Osteocyte (in vitro differentiated cells): Measurements from ENCODE around the gene CBLN1. TPM values are rescaled to one million over a fixed set of nuclear protein-coding genes. Genes with fewer than 3 reads are reported as not detected.

Experiments
- DNase-seq: peaks from one replicate; pipeline ENCODE4 v3.0.0; 2021; ENCODE audit warnings: mixed read lengths; ENCODE audit not compliant: unreplicated experiment; ENCODE audit errors: extremely low spot score
- H3K27ac Mint-ChIP-seq: one replicate; pipeline ENCODE4 v1.8.0; 2021; ENCODE audit warnings: mild to moderate bottlenecking, mixed read lengths; ENCODE audit not compliant: unreplicated experiment
- H3K27me3 Mint-ChIP-seq: one replicate; pipeline ENCODE4 v1.8.0; 2021; ENCODE audit warnings: mixed read lengths; ENCODE audit not compliant: unreplicated experiment
- H3K36me3 Mint-ChIP-seq: one replicate; pipeline ENCODE4 v1.8.0; 2021; ENCODE audit warnings: mixed read lengths; ENCODE audit not compliant: unreplicated experiment
- H3K4me1 Mint-ChIP-seq: one replicate; pipeline ENCODE4 v1.8.0; 2021; ENCODE audit warnings: mixed read lengths; ENCODE audit not compliant: unreplicated experiment
- H3K4me3 Mint-ChIP-seq: one replicate; pipeline ENCODE4 v1.8.0; 2021; ENCODE audit warnings: mild to moderate bottlenecking, moderate library complexity, mixed read lengths; ENCODE audit not compliant: unreplicated experiment
- H3K9me3 Mint-ChIP-seq: one replicate; pipeline ENCODE4 v1.8.0; 2021; ENCODE audit warnings: mixed read lengths; ENCODE audit not compliant: unreplicated experiment
- total RNA-seq: library from RNA; stranded (reverse); gene quantifications from 2 replicates; pipeline ENCODE4 v1.2.1, GENCODE V29; 2021
- TF ChIP-seq, protein P1 (sequence below): fragments of 200-600 bp; sonication (generic); IDR thresholded peaks from 2 replicates; pipeline ENCODE4 v1.5.0; 2021; ENCODE audit warnings: antibody characterized with exemption, mild to moderate bottlenecking, moderate library complexity

Gene CBLN1
- total RNA-seq, 1 donor from 2014 or later, result not detected

GRCh38 chr16:49274591-49274990 lies 7.0 kb downstream of the CBLN1 start:
- no peaks in the 10 kb centered on the region for H3K36me3 Mint-ChIP-seq
- H3K4me3 Mint-ChIP-seq, result no peak overlapping the region
- DNase-seq, result no peak

DNA sequence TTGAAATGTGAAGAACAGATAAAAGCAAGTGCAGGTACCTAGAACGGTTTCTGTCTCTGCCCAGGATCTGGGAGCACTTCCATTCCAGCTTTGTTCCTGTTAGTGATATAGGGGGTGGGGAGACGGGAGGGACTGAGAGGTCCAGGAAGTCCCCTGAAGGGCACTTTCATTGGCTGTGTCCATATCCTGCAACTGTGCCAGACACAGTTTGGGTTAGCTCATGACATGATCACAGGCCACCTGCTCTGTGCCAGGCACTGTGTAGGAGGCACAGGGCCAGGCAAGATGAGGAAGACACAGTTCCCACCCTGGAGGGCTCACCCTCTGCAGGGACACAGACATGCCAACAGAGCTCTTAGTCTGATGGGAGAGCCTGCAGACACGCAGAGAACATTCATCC lies 7.9 kb downstream of the CBLN1 start:
- no peaks in the 10 kb centered on the region for H3K36me3 Mint-ChIP-seq
- no peaks in the 10 kb centered on the region for H3K4me1 Mint-ChIP-seq
- H3K27ac Mint-ChIP-seq, result no peak overlapping the region
- H3K9me3 Mint-ChIP-seq, result no peaks in the 10 kb centered on the region
- peaks cover 50% of the 10 kb centered on the region for H3K27me3 Mint-ChIP-seq
- no peak for DNase-seq
- no peak overlapping the region for H3K4me3 Mint-ChIP-seq
- TF ChIP-seq, protein P1, sequence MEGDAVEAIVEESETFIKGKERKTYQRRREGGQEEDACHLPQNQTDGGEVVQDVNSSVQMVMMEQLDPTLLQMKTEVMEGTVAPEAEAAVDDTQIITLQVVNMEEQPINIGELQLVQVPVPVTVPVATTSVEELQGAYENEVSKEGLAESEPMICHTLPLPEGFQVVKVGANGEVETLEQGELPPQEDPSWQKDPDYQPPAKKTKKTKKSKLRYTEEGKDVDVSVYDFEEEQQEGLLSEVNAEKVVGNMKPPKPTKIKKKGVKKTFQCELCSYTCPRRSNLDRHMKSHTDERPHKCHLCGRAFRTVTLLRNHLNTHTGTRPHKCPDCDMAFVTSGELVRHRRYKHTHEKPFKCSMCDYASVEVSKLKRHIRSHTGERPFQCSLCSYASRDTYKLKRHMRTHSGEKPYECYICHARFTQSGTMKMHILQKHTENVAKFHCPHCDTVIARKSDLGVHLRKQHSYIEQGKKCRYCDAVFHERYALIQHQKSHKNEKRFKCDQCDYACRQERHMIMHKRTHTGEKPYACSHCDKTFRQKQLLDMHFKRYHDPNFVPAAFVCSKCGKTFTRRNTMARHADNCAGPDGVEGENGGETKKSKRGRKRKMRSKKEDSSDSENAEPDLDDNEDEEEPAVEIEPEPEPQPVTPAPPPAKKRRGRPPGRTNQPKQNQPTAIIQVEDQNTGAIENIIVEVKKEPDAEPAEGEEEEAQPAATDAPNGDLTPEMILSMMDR, result no peak

More at GRCh38 chr16:49274591-49274990, 7.0 kb downstream of the CBLN1 start:
- no peak overlapping the region for H3K27ac Mint-ChIP-seq
- no peaks in the 10 kb centered on the region for H3K9me3 Mint-ChIP-seq
- peaks cover 57% of the 10 kb centered on the region for H3K27me3 Mint-ChIP-seq
- TF ChIP-seq, protein P1, result no peak
- no peaks in the 10 kb centered on the region for H3K4me1 Mint-ChIP-seq

- no peak overlapping the region for H3K4me3 Mint-ChIP-seq
- H3K9me3 Mint-ChIP-seq, result no peaks in the 10 kb centered on the region
Observed at GRCh38 chr16:49271363-49271762, 10.3 kb downstream of the CBLN1 start.

DNA sequence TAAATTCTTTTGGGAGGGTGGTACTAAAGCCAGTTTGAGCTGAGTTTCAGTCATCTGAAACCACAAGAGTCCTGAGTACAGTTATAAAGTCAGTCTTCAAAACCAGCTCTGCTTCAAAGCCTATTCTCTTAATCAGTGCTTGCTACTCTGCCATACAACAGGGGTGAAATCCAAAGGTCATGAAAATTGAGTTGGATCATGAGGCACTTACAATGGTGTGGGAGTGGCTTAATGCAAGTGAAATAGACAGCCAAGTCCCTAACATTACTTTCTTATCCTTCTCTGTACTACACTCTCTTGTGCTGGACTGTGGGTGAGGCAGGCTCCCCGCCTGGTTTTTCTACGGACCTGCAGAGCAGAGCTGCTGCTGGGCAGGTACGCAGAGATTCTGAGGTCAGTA lies 12.4 kb downstream of the CBLN1 start:
- Mint-ChIP-seq H3K9me3 (no peaks in the 10 kb centered on the region), H3K4me1 (no peaks in the 10 kb centered on the region), H3K27me3 (peaks cover 11% of the 10 kb centered on the region), H3K36me3 (no peaks in the 10 kb centered on the region), H3K27ac (no peak overlapping the region), H3K4me3 (no peak overlapping the region)
- DNase-seq, result no peak
- TF ChIP-seq, protein P1, result no peak

More at GRCh38 chr16:49271363-49271762, 10.3 kb downstream of the CBLN1 start:
- Mint-ChIP-seq H3K4me1 (no peaks in the 10 kb centered on the region), H3K27ac (no peak overlapping the region), H3K36me3 (no peaks in the 10 kb centered on the region), H3K27me3 (peaks cover 26% of the 10 kb centered on the region)
- TF ChIP-seq, protein P1, result no peak
- DNase-seq, result no peak

DNA sequence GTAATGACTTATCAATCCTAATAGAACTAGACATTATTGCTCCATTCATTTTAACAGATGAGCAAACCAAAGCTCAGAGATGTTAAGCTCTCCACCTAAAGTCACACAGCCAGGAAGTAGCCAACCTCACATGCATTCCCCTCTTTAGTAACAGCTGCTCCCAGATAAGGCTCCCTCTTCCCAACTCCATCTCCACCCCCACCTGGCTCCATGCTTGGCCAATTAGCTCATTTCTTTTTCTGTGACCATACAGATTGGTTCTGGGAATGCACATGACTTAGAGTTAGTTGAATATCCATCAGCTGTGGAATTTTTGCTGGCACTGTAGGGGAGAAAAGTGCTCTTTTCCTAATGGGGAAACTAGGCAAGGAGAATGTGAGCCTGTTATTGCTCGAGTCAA lies 13.0 kb downstream of the CBLN1 start:
- no peaks in the 10 kb centered on the region for H3K4me1 Mint-ChIP-seq
- H3K27me3 Mint-ChIP-seq, result peaks cover 6% of the 10 kb centered on the region
- H3K36me3 Mint-ChIP-seq, result no peaks in the 10 kb centered on the region
- no peak overlapping the region for H3K27ac Mint-ChIP-seq
- no peaks in the 10 kb centered on the region for H3K9me3 Mint-ChIP-seq
- H3K4me3 Mint-ChIP-seq, result no peak overlapping the region
- DNase-seq, result no peak
- TF ChIP-seq, protein P1, result no peak
